GM12878 (cell line): ENCODE data around the gene IL32. TPM values are rescaled to one million over a fixed set of nuclear protein-coding genes. Genes with fewer than 3 reads are reported as not detected.

Experiments used
- ATAC-seq: fragments of 200-7000 bp; cut with Tn5 transposase; 3 replicates; pipeline ENCODE4 v1.9.1; 2020; ENCODE audit warnings: mild to moderate bottlenecking, moderate library complexity
- BruUV-seq: library from RNA; stranded (reverse); fragments of 400-500 nt; replicated peaks from 2 replicates; lab custom pipeline; 2021; lab: Mats Ljungman, UMichigan
- CTCF ChIA-PET: fragments of 300-600 bp; sonication (Branson Sonifier 250); formaldehyde crosslinking; extraction: SDS; loops from one replicate; lab custom pipeline; 2021; ENCODE audit warnings: inconsistent platforms; lab: Yijun Ruan, JAX
- POLR2A ChIA-PET: fragments of 350-600 bp; formaldehyde crosslinking; extraction: SDS; loops from one replicate; lab custom pipeline; 2021; ENCODE audit warnings: inconsistent platforms; lab: Charles Lee
- RAD21 ChIA-PET: fragments of 300-600 bp; sonication (Branson Sonifier 250); formaldehyde crosslinking; loops from one replicate; lab custom pipeline; 2023; ENCODE audit warnings: antibody characterized with exemption; ENCODE audit not compliant: unreplicated experiment; lab: Charles Lee
- SMC1A ChIA-PET: fragments of 300-600 bp; sonication (Branson Sonifier 250); formaldehyde crosslinking; loops from one replicate; lab custom pipeline; 2023; ENCODE audit not compliant: unreplicated experiment, uncharacterized antibody; lab: Charles Lee
- DNase-seq: peaks from one replicate; pipeline ENCODE4 v3.0.0-alpha.2; 2011; ENCODE audit warnings: low read depth, low spot score
- FAIRE-seq: peaks from 3 replicates; lab custom pipeline; 2011; peaks lifted over from hg19 to GRCh38; lab: Jason Lieb, UNC
- H2AFZ ChIP-seq: 2 replicates; pipeline ENCODE4 v1.6.0; 2011; ENCODE audit warnings: low read depth, low read length, control low read depth; ENCODE audit not compliant: control insufficient read depth
- H3K27ac ChIP-seq: 2 replicates; pipeline ENCODE4 v1.5.1; 2011; ENCODE audit warnings: control low read depth; ENCODE audit not compliant: control insufficient read depth, insufficient read depth
- H3K27me3 ChIP-seq, 2 experiments: replicated peaks in 1 of 2; 2 replicates each; pipeline versions ENCODE4 v1.6.0 to v1.6.1; 2011; ENCODE audit warnings: low read length in 1 of 2; ENCODE audit not compliant: control insufficient read depth in 2 of 2, insufficient read depth in 2 of 2
- H3K36me3 ChIP-seq, 2 experiments: 2 replicates each; pipeline ENCODE4 v1.5.1; 2011; ENCODE audit warnings: low read length in 1 of 2; ENCODE audit not compliant: control insufficient read depth in 2 of 2, insufficient read depth in 2 of 2
- H3K4me1 ChIP-seq: 2 replicates; pipeline ENCODE4 v1.6.1; 2011; ENCODE audit warnings: mild to moderate bottlenecking, low read length, moderate library complexity, mixed read lengths; ENCODE audit not compliant: control insufficient read depth, insufficient read depth
- H3K4me2 ChIP-seq: 2 replicates; pipeline ENCODE4 v1.6.0; 2011; ENCODE audit warnings: control low read depth; ENCODE audit not compliant: control insufficient read depth, insufficient read depth
- H3K4me3 ChIP-seq: fragments of 200-600 bp; sonication (generic); 2 replicates; pipeline ENCODE4 v1.5.1; 2016
- H3K79me2 ChIP-seq: 2 replicates; pipeline ENCODE4 v1.6.0; 2011; ENCODE audit warnings: low read length; ENCODE audit not compliant: control insufficient read depth, insufficient read depth
- H3K9ac ChIP-seq: 2 replicates; pipeline ENCODE4 v1.8.0; 2011; ENCODE audit warnings: low read length, control low read depth, mixed read lengths; ENCODE audit not compliant: control insufficient read depth, insufficient read depth
- H3K9me3 ChIP-seq: replicated peaks from 3 replicates; pipeline ENCODE4 v1.5.1; 2011; ENCODE audit warnings: mild to moderate bottlenecking, low read length; ENCODE audit not compliant: control insufficient read depth, insufficient read depth
- H4K20me1 ChIP-seq: 2 replicates; pipeline ENCODE4 v1.6.0; 2011; ENCODE audit not compliant: control insufficient read depth, insufficient read depth
- BCL11A ChIP-seq: IDR thresholded peaks from 2 replicates; pipeline ENCODE4 v1.6.1; 2011; ENCODE audit warnings: low read depth, low read length
- ESRRA ChIP-seq: IDR thresholded peaks from 2 replicates; pipeline ENCODE4 v1.6.1; 2012; ENCODE audit warnings: mild to moderate bottlenecking, low read length, improper control_type of control experiment
- EZH2 ChIP-seq: IDR thresholded peaks from 2 replicates; pipeline ENCODE4 v1.6.1; 2012; ENCODE audit warnings: low read depth, mild to moderate bottlenecking, control low read depth, inconsistent platforms, low read length, borderline replicate concordance; ENCODE audit not compliant: control insufficient read depth
- MYC ChIP-seq: IDR thresholded peaks from 2 replicates; pipeline ENCODE4 v1.6.1; 2011; ENCODE audit warnings: mild to moderate bottlenecking, low read length, moderate library complexity, inconsistent platforms; ENCODE audit not compliant: insufficient read depth, insufficient replicate concordance, insufficient read length, severe bottlenecking
- NFIC ChIP-seq: IDR thresholded peaks from 2 replicates; pipeline ENCODE4 v1.6.1; 2012; ENCODE audit warnings: low read depth, mild to moderate bottlenecking, inconsistent platforms, low read length, moderate library complexity
- NRF1 ChIP-seq: conservative IDR thresholded peaks from 2 replicates; pipeline ENCODE4 v1.6.1; 2011; ENCODE audit warnings: mild to moderate bottlenecking, low read depth, low read length, improper control_type of control experiment
- RFX5 ChIP-seq: IDR thresholded peaks from 2 replicates; pipeline ENCODE4 v1.6.1; 2011; ENCODE audit warnings: low read depth, low read length, improper control_type of control experiment
- SIX5 ChIP-seq: IDR thresholded peaks from 2 replicates; pipeline ENCODE4 v1.6.1; 2011; ENCODE audit warnings: mild to moderate bottlenecking, low read depth, low read length, moderate library complexity; ENCODE audit not compliant: severe bottlenecking
- SRF ChIP-seq, 2 experiments: IDR thresholded peaks; 2 replicates each; pipeline ENCODE4 v1.6.1; 2011; ENCODE audit warnings: low read depth in 2 of 2, low read length in 2 of 2, mild to moderate bottlenecking in 1 of 2, moderate library complexity in 1 of 2
- WRNIP1 ChIP-seq: IDR thresholded peaks from 2 replicates; pipeline ENCODE4 v1.6.1; 2011; ENCODE audit warnings: low read depth, low read length, improper control_type of control experiment, borderline replicate concordance
- YY1 ChIP-seq: IDR thresholded peaks from 2 replicates; pipeline ENCODE4 v1.6.1; 2011; ENCODE audit warnings: low read depth, mild to moderate bottlenecking, low read length
- ZNF622 ChIP-seq: fragments of 450-650 bp; IDR thresholded peaks from 2 replicates; pipeline ENCODE4 v1.6.1; 2017; ENCODE audit warnings: mild to moderate bottlenecking, inconsistent platforms
- WGBS: methylation state at CpG from one replicate; pipeline ENCODE4 v1.1.6; 2016; ENCODE audit warnings: low lambda C conversion rate; ENCODE audit not compliant: insufficient replicate concordance, insufficient coverage; ENCODE audit errors: missing lambda C conversion rate; 5-methylcytosine and 5-hydroxymethylcytosine counted together
- in situ Hi-C: fragments of 300-500 bp; cut with MboI; formaldehyde crosslinking; loops from 9 replicates; pipeline ENCODE4 v1.14.3; 2018; ENCODE audit warnings: mixed read lengths
- intact Hi-C: fragments of 100-400 bp; cut with micrococcal nuclease; formaldehyde crosslinking; loops from one replicate; pipeline ENCODE4 v1.14.2; 2022; ENCODE audit not compliant: unreplicated experiment
- polyA plus RNA-seq, 11 experiments: library from polyadenylated mRNA; depleted of rRNA in 4 of 11; unstranded in 6 of 11; stranded (reverse) in 5 of 11; fragments of >200 nt; fragmentation: Nextera tagmentation in 4 of 11; fragmentation: Illumina TruSeq in 1 of 11; extraction: Ambion mirVana in 4 of 11; extraction: Trizol in 1 of 11; gene quantifications; 1 replicate in 1 of 11; 2 replicates in 10 of 11; pipeline versions ENCODE4 v1.2.1 to v1.2.3, GENCODE V29; 2011 to 2016; ENCODE audit warnings: inconsistent platforms in 2 of 11, missing spikeins in 2 of 11, low read depth in 1 of 11
- total RNA-seq, 4 experiments: library from RNA; depleted of rRNA in 3 of 4; stranded (reverse); fragments of >200 nt in 3 of 4; fragmentation: Illumina TruSeq in 1 of 4; extraction: Trizol in 1 of 4; gene quantifications; 2 replicates each; pipeline versions ENCODE4 v1.2.1 to v1.2.3, GENCODE V29; 2013 to 2021
- TF ChIP-seq, protein P1 (sequence below): fragments of 450-650 bp; IDR thresholded peaks from 2 replicates; pipeline ENCODE4 v1.6.1; 2017; ENCODE audit warnings: low read depth, mild to moderate bottlenecking, moderate library complexity
- TF ChIP-seq, protein P2 (sequence below): fragments of 450-650 bp; formaldehyde crosslinking; IDR thresholded peaks from 2 replicates; pipeline ENCODE4 v1.5.0; 2022; ENCODE audit warnings: mild to moderate bottlenecking, missing genetic modification characterization

The IL32 gene
- total and polyA plus RNA-seq, 10 of the 15 experiments (the other 5 are each of a cell fraction or from before 2014, with no cell fraction given) = 27.0 to 122 (median 55.8) TPM

DNA sequence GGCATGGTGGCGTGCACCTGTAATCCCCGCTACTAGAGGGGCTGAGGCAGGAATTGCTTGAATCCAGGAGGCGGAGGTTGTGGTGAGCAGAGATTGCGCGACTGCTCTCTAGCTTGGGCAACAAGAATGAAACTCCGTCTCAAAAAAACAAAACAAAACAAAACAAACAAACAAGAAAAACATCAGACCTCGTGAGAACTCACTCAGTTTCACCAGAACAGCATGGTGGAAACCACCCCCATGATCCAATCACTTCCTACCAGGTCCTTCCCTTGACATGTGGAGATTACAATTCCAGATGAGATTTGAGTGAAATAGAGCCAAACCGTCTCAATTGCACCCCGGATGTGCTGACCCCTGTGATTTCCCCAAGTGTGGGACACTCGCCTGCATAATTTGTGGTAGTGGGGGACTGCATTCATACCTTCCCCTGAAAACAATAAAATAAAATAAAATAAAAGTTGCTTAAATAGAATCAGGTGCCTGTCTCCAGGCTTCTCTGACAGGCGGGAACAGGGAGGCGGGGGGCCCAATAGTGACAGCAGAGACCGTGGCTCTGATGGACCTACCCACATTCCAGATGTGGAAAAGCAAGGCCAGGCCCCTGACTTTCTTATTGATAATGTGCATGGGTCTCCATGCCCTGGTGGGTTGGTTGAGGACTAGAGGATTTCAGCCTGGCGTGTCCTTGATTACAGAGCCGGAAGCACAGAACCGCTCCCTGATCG, 20.6 kb downstream of the IL32 start:
- Histone ChIP-seq H3K27me3 (no peaks in the 10 kb centered on the region), H4K20me1 (no peaks in the 10 kb centered on the region), H3K4me1 (no peaks in the 10 kb centered on the region)
- POLR2A ChIA-PET = no interaction called here
- SMC1A ChIA-PET = interaction anchor here (1.0 to 1.3 kb wide), 2 partner anchors 10 to 22 kb away, joined by 3 to 8 read pairs; no protein-coding TSS in a partner anchor
- BruUV-seq = no TSS peak
- WGBS = 66% methylated on average over 17 of the region's 17 CpGs
- CTCF ChIA-PET = interaction anchor here (1.0 to 1.7 kb wide), 4 partner anchors 22 to 54 kb away, joined by 3 to 7 read pairs (median 4); partner anchors contain the start of gene IL32
- RAD21 ChIA-PET = no interaction called here
- no peak for TF ChIP-seq MYC
- no peak for TF ChIP-seq ESRRA
- TF ChIP-seq, protein P1, sequence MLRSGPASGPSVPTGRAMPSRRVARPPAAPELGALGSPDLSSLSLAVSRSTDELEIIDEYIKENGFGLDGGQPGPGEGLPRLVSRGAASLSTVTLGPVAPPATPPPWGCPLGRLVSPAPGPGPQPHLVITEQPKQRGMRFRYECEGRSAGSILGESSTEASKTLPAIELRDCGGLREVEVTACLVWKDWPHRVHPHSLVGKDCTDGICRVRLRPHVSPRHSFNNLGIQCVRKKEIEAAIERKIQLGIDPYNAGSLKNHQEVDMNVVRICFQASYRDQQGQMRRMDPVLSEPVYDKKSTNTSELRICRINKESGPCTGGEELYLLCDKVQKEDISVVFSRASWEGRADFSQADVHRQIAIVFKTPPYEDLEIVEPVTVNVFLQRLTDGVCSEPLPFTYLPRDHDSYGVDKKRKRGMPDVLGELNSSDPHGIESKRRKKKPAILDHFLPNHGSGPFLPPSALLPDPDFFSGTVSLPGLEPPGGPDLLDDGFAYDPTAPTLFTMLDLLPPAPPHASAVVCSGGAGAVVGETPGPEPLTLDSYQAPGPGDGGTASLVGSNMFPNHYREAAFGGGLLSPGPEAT = no peak
- TF ChIP-seq, protein P2, sequence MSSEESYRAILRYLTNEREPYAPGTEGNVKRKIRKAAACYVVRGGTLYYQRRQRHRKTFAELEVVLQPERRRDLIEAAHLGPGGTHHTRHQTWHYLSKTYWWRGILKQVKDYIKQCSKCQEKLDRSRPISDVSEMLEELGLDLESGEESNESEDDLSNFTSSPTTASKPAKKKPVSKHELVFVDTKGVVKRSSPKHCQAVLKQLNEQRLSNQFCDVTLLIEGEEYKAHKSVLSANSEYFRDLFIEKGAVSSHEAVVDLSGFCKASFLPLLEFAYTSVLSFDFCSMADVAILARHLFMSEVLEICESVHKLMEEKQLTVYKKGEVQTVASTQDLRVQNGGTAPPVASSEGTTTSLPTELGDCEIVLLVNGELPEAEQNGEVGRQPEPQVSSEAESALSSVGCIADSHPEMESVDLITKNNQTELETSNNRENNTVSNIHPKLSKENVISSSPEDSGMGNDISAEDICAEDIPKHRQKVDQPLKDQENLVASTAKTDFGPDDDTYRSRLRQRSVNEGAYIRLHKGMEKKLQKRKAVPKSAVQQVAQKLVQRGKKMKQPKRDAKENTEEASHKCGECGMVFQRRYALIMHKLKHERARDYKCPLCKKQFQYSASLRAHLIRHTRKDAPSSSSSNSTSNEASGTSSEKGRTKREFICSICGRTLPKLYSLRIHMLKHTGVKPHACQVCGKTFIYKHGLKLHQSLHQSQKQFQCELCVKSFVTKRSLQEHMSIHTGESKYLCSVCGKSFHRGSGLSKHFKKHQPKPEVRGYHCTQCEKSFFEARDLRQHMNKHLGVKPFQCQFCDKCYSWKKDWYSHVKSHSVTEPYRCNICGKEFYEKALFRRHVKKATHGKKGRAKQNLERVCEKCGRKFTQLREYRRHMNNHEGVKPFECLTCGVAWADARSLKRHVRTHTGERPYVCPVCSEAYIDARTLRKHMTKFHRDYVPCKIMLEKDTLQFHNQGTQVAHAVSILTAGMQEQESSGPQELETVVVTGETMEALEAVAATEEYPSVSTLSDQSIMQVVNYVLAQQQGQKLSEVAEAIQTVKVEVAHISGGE (CRISPR knock-in tag) = no peak
- TF ChIP-seq YY1 = no peak
- TF ChIP-seq ZNF622 = no peak
- no peak for TF ChIP-seq SIX5
- no peak for TF ChIP-seq NFIC
- TF ChIP-seq WRNIP1 = no peak
- TF ChIP-seq SRF (IDR thresholded peaks at IDR 0.05; ENCODE audit: low read depth in 2 of 2, low read length in 2 of 2) = no peak
- TF ChIP-seq BCL11A = no peak
- TF ChIP-seq RFX5 = no peak
- TF ChIP-seq EZH2 = no peak
- no peak for TF ChIP-seq NRF1
- TF ChIP-seq, all 136 proteins: peak for 0
- Histone ChIP-seq H3K36me3 (no peaks in the 10 kb centered on the region), H2AFZ (no peak overlapping the region), H3K4me2 (no peak overlapping the region), H3K4me3 (no peak overlapping the region), H3K79me2 (no peaks in the 10 kb centered on the region), H3K9me3 (peaks cover 1% of the 10 kb centered on the region; the same call in 1 of the 3 replicates), H3K27ac (no peak overlapping the region), H3K9ac (no peak overlapping the region)
- in situ Hi-C loops = no loop called here
- FAIRE-seq (no peak), DNase-seq (no peak), ATAC-seq (no peak)
- intact Hi-C loops = no loop called here
